HCT116 (cell line): Measurements from ENCODE around the gene RAB3C. TPM values are rescaled to one million over a fixed set of nuclear protein-coding genes. Genes with fewer than 3 reads are reported as not detected.

Experiments
- ATAC-seq: fragments of 200-7000 bp; cut with Tn5 transposase; 2 replicates; pipeline ENCODE4 v1.9.1; 2020; ENCODE audit warnings: mild to moderate bottlenecking, moderate library complexity
- BruUV-seq: library from RNA; stranded (reverse); fragments of 400-500 nt; replicated peaks from 2 replicates; lab custom pipeline; 2021; lab: Mats Ljungman, UMichigan
- CTCF ChIA-PET: fragments of 300-600 bp; sonication (Branson Sonifier 250); formaldehyde crosslinking; loops from one replicate; lab custom pipeline; 2021; ENCODE audit warnings: antibody characterized with exemption; lab: Charles Lee
- POLR2A ChIA-PET: fragments of 300-600, 350-600 bp; sonication (Branson Sonifier 250); formaldehyde crosslinking; loops from one replicate; lab custom pipeline; 2021; ENCODE audit warnings: antibody characterized with exemption; lab: Charles Lee
- RAD21 ChIA-PET, 2 experiments: fragments of 300-600 bp; sonication (Branson Sonifier 250); formaldehyde crosslinking; loops; one replicate each; lab custom pipeline; 2023; ENCODE audit warnings: low total read pairs in 2 of 2; ENCODE audit not compliant: uncharacterized antibody in 2 of 2, unreplicated experiment in 2 of 2, low non-redundant PET in 1 of 2; lab: Charles Lee
- DNase-seq: peaks from one replicate; pipeline ENCODE4 v3.0.0-alpha.2; 2010; ENCODE audit warnings: low read depth, low spot score
- H2AFZ ChIP-seq: fragments of 200-600 bp; shearing (Covaris generic), sonication (generic); 2 replicates; pipeline ENCODE4 v1.6.1; 2017; ENCODE audit warnings: low read depth, mixed run types, mixed read lengths, antibody characterized with exemption, low read length; ENCODE audit not compliant: poor library complexity, severe bottlenecking
- H3K27ac ChIP-seq: 2 replicates; pipeline ENCODE4 v1.5.1; 2012; ENCODE audit warnings: low read depth, low read length
- H3K27me3 ChIP-seq: fragments of 200-600 bp; sonication (generic); 2 replicates; pipeline ENCODE4 v1.6.1; 2016; ENCODE audit warnings: mixed run types, low read length, mixed read lengths; ENCODE audit not compliant: insufficient read depth
- H3K36me3 ChIP-seq, 2 experiments: fragments of 200-500 bp in 1 of 2; fragments of 200-600 bp in 1 of 2; sonication (Bioruptor generic) in 1 of 2; sonication (generic) in 1 of 2; 2 replicates each; pipeline versions ENCODE4 v1.5.1 to v1.6.1; 2014 to 2016; ENCODE audit warnings: low read length in 2 of 2, inconsistent platforms in 1 of 2, mixed read lengths in 1 of 2, mixed run types in 1 of 2; ENCODE audit not compliant: insufficient read depth in 2 of 2, control insufficient read depth in 1 of 2
- H3K4me1 ChIP-seq, 2 experiments: fragments of 200-600 bp in 1 of 2; sonication (generic) in 1 of 2; 2 replicates each; pipeline versions ENCODE4 v1.5.1 to v1.6.1; 2012 to 2017; ENCODE audit warnings: low read length in 2 of 2, inconsistent platforms in 1 of 2, mild to moderate bottlenecking in 1 of 2, mixed read lengths in 1 of 2, mixed run types in 1 of 2, moderate library complexity in 1 of 2; ENCODE audit not compliant: insufficient read depth in 2 of 2, control insufficient read depth in 1 of 2
- H3K4me2 ChIP-seq: fragments of 200-600 bp; sonication (generic); 2 replicates; pipeline ENCODE4 v1.6.1; 2017; ENCODE audit warnings: mixed run types, low read length, mixed read lengths
- H3K4me3 ChIP-seq, 2 experiments: fragments of 200-600 bp in 1 of 2; sonication (generic) in 1 of 2; replicated peaks in 1 of 2; 2 replicates each; pipeline ENCODE4 v1.5.1; 2011 to 2016; ENCODE audit warnings: low read length in 2 of 2, control low read depth in 1 of 2, low read depth in 1 of 2, mild to moderate bottlenecking in 1 of 2, mixed read lengths in 1 of 2, mixed run types in 1 of 2
- H3K79me2 ChIP-seq: fragments of 200-600 bp; sonication (generic); 2 replicates; pipeline ENCODE4 v1.6.1; 2017; ENCODE audit warnings: mild to moderate bottlenecking, mixed run types, low read length, moderate library complexity, mixed read lengths; ENCODE audit not compliant: insufficient read depth
- H3K9ac ChIP-seq: fragments of 200-600 bp; sonication (generic); 2 replicates; pipeline ENCODE4 v1.6.1; 2016; ENCODE audit warnings: low read length, mixed read lengths
- H3K9me2 ChIP-seq: fragments of 200-600 bp; sonication (generic), shearing (Covaris generic); 2 replicates; pipeline ENCODE4 v1.6.1; 2017; ENCODE audit warnings: mixed run types, mild to moderate bottlenecking, moderate library complexity; ENCODE audit not compliant: insufficient read depth
- H3K9me3 ChIP-seq, 2 experiments: fragments of 200-500 bp in 1 of 2; fragments of 200-600 bp in 1 of 2; sonication (Bioruptor generic) in 1 of 2; sonication (generic) in 1 of 2; 2 replicates each; pipeline ENCODE4 v1.6.1; 2014 to 2017; ENCODE audit warnings: low read length in 2 of 2, mixed read lengths in 2 of 2, inconsistent platforms in 1 of 2, low read depth in 1 of 2, mild to moderate bottlenecking in 1 of 2, mixed run types in 1 of 2, moderate library complexity in 1 of 2; ENCODE audit not compliant: control insufficient read depth in 1 of 2, insufficient read depth in 1 of 2
- H4K20me1 ChIP-seq: fragments of 200-600 bp; sonication (generic), shearing (Covaris generic); 2 replicates; pipeline ENCODE4 v1.6.1; 2017; ENCODE audit warnings: mixed run types, mild to moderate bottlenecking, moderate library complexity; ENCODE audit not compliant: insufficient read depth
- ELF1 ChIP-seq: IDR thresholded peaks from 2 replicates; pipeline ENCODE4 v1.6.1; 2012; ENCODE audit warnings: low read depth, borderline replicate concordance
- JUND ChIP-seq: IDR thresholded peaks from 2 replicates; pipeline ENCODE4 v1.6.1; 2012
- POLR2A ChIP-seq: IDR thresholded peaks from 2 replicates; pipeline ENCODE4 v1.7.0; 2011; ENCODE audit warnings: borderline replicate concordance; ENCODE audit not compliant: insufficient read depth, insufficient read length; ENCODE audit errors: extremely low read depth
- POLR2AphosphoS5 ChIP-seq: IDR thresholded peaks from 2 replicates; pipeline ENCODE4 v1.6.1; 2011; ENCODE audit warnings: mild to moderate bottlenecking, low read depth, low read length, moderate library complexity
- intact Hi-C: fragments of 100-400 bp; cut with micrococcal nuclease; formaldehyde crosslinking; loops from 2 replicates; pipeline ENCODE4 v1.10.0; 2022
- total RNA-seq: library from RNA; stranded (reverse); gene quantifications from one replicate; pipeline ENCODE4 v1.2.1, GENCODE V29; 2021; ENCODE audit not compliant: unreplicated experiment
- TF ChIP-seq, protein P1 (sequence below): IDR thresholded peaks from 2 replicates; pipeline ENCODE4 v1.6.1; 2012; ENCODE audit warnings: low read depth
- TF ChIP-seq, protein P2 (sequence below), 3 experiments: fragments of 200-600 bp in 1 of 3; sonication (generic) in 1 of 3; IDR thresholded peaks in 2 of 3; conservative IDR thresholded peaks in 1 of 3; 2 replicates each; pipeline ENCODE4 v1.5.1; 2012 to 2017; ENCODE audit warnings: low read depth in 2 of 3, low read length in 2 of 3, antibody characterized with exemption in 1 of 3, borderline replicate concordance in 1 of 3, control low read depth in 1 of 3, mild to moderate bottlenecking in 1 of 3, mixed read lengths in 1 of 3, mixed run types in 1 of 3, moderate library complexity in 1 of 3; ENCODE audit not compliant: insufficient read depth in 1 of 3

RAB3C gene
- total RNA-seq, 1 experiment from 2014 or later: not detected

DNA sequence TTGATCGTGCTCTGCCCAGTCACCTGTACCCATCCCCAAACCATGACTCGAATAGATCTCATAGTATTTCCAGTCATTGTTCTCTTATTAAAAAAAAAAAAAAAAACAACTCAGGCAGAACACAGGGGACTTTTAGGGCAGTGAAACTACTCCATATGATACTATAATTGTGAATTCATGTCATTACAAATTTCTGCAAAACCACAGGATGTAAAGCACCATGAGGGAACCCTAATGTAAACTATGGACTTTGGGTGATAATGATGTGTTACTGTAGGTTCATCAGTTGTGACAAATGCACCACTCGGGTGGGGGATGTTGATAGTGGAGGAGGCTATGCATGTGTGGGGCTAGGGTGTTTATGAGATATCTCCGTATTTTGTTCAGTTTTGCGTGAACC lies 133.8 kb downstream of the RAB3C start:
- Histone ChIP-seq H3K4me3 (no peak overlapping the region), H2AFZ (no peak overlapping the region), H3K4me1 (no peaks in the 10 kb centered on the region), H3K4me2 (no peak overlapping the region), H3K27ac (no peak overlapping the region), H3K9ac (no peak overlapping the region), H3K9me3 (no peaks in the 10 kb centered on the region; a peak in 1 of 4 replicates), H3K27me3 (peaks cover 4% of the 10 kb centered on the region; the same call in 1 of the 2 replicates), H4K20me1 (no peaks in the 10 kb centered on the region), H3K36me3 (no peaks in the 10 kb centered on the region), H3K9me2 (no peaks in the 10 kb centered on the region), H3K79me2 (no peaks in the 10 kb centered on the region)
- no TSS peak for BruUV-seq
- no peak for DNase-seq
- ATAC-seq: no peak
- TF ChIP-seq, protein P1, sequence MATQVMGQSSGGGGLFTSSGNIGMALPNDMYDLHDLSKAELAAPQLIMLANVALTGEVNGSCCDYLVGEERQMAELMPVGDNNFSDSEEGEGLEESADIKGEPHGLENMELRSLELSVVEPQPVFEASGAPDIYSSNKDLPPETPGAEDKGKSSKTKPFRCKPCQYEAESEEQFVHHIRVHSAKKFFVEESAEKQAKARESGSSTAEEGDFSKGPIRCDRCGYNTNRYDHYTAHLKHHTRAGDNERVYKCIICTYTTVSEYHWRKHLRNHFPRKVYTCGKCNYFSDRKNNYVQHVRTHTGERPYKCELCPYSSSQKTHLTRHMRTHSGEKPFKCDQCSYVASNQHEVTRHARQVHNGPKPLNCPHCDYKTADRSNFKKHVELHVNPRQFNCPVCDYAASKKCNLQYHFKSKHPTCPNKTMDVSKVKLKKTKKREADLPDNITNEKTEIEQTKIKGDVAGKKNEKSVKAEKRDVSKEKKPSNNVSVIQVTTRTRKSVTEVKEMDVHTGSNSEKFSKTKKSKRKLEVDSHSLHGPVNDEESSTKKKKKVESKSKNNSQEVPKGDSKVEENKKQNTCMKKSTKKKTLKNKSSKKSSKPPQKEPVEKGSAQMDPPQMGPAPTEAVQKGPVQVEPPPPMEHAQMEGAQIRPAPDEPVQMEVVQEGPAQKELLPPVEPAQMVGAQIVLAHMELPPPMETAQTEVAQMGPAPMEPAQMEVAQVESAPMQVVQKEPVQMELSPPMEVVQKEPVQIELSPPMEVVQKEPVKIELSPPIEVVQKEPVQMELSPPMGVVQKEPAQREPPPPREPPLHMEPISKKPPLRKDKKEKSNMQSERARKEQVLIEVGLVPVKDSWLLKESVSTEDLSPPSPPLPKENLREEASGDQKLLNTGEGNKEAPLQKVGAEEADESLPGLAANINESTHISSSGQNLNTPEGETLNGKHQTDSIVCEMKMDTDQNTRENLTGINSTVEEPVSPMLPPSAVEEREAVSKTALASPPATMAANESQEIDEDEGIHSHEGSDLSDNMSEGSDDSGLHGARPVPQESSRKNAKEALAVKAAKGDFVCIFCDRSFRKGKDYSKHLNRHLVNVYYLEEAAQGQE: no peak
- TF ChIP-seq POLR2A (no peak), ELF1 (no peak), POLR2AphosphoS5 (no peak), JUND (no peak)
- TF ChIP-seq, protein P2, sequence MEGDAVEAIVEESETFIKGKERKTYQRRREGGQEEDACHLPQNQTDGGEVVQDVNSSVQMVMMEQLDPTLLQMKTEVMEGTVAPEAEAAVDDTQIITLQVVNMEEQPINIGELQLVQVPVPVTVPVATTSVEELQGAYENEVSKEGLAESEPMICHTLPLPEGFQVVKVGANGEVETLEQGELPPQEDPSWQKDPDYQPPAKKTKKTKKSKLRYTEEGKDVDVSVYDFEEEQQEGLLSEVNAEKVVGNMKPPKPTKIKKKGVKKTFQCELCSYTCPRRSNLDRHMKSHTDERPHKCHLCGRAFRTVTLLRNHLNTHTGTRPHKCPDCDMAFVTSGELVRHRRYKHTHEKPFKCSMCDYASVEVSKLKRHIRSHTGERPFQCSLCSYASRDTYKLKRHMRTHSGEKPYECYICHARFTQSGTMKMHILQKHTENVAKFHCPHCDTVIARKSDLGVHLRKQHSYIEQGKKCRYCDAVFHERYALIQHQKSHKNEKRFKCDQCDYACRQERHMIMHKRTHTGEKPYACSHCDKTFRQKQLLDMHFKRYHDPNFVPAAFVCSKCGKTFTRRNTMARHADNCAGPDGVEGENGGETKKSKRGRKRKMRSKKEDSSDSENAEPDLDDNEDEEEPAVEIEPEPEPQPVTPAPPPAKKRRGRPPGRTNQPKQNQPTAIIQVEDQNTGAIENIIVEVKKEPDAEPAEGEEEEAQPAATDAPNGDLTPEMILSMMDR (IDR thresholded peaks at IDR 0.05 in 2 of 3, conservative IDR thresholded peaks at IDR 0.05 in 1 of 3; ENCODE audit: borderline replicate concordance in 1 of 3, insufficient read depth in 1 of 3, low read depth in 2 of 3, low read length in 2 of 3): no peak
- intact Hi-C loops: loop anchor here (10.0 kb wide), 1 partner anchor 222 kb away; the partner anchor contains the start of gene GAPT
- RAD21 ChIA-PET: no interaction called here
- CTCF ChIA-PET: no interaction called here
- POLR2A ChIA-PET: no interaction called here
